K562 (cell line): ENCODE results near the gene OR10D3. TPM values are rescaled to one million over a fixed set of nuclear protein-coding genes. Genes with fewer than 3 reads are reported as not detected.

Source experiments
- ARID4B ChIP-seq: sonication (generic); formaldehyde crosslinking; IDR thresholded peaks from 2 replicates; pipeline ENCODE4 v1.8.0; 2022; ENCODE audit warnings: mild to moderate bottlenecking, missing genetic modification reagents
- ATF6 ChIP-seq: sonication (generic); formaldehyde crosslinking; IDR thresholded peaks from 2 replicates; pipeline ENCODE4 v1.4.0; 2020; ENCODE audit warnings: mild to moderate bottlenecking, missing genetic modification reagents
- BCOR ChIP-seq: fragments of 450-650 bp; IDR thresholded peaks from 2 replicates; pipeline ENCODE4 v1.6.1; 2016
- CBX3 ChIP-seq, 2 experiments: IDR thresholded peaks; 1 replicate in 1 of 2; 2 replicates in 1 of 2; pipeline ENCODE4 v1.6.1; 2012; ENCODE audit warnings: inconsistent platforms in 2 of 2, low read length in 2 of 2, borderline replicate concordance in 1 of 2, control low read depth in 1 of 2
- CC2D1A ChIP-seq: fragments of 450-650 bp; IDR thresholded peaks from 2 replicates; pipeline ENCODE4 v1.6.1; 2017; ENCODE audit warnings: mild to moderate bottlenecking
- CTCFL ChIP-seq: IDR thresholded peaks from 2 replicates; pipeline ENCODE4 v1.6.1; 2011; ENCODE audit warnings: borderline replicate concordance, low read depth, mild to moderate bottlenecking, moderate library complexity, low read length; ENCODE audit not compliant: insufficient read depth, poor library complexity, severe bottlenecking
- FOXK1 ChIP-seq: sonication (generic); formaldehyde crosslinking; IDR thresholded peaks from 2 replicates; pipeline ENCODE4 v1.8.0; 2022; ENCODE audit warnings: missing genetic modification reagents, mild to moderate bottlenecking, borderline replicate concordance
- HDAC2 ChIP-seq: fragments of 450-650 bp; IDR thresholded peaks from 2 replicates; pipeline ENCODE4 v1.6.1; 2016; ENCODE audit warnings: mild to moderate bottlenecking
- JUND ChIP-seq, 2 experiments: IDR thresholded peaks; 2 replicates in 1 of 2; 3 replicates in 1 of 2; pipeline ENCODE4 v1.6.1; 2011; ENCODE audit warnings: borderline replicate concordance in 2 of 2, low read depth in 2 of 2, low read length in 2 of 2, improper control_type of control experiment in 1 of 2, missing biosample characterization in 1 of 2, missing genetic modification characterization in 1 of 2, missing genetic modification reagents in 1 of 2
- NFIC ChIP-seq: fragments of 450-650 bp; IDR thresholded peaks from 2 replicates; pipeline ENCODE4 v1.6.1; 2017; ENCODE audit warnings: mild to moderate bottlenecking, inconsistent platforms
- RAD21 ChIP-seq, 2 experiments: fragments of 250-450 bp in 1 of 2; fragments of 450-650 bp in 1 of 2; sonication (Bioruptor Pico) in 1 of 2; formaldehyde crosslinking in 1 of 2; IDR thresholded peaks in 1 of 2; conservative IDR thresholded peaks in 1 of 2; 2 replicates each; pipeline versions ENCODE4 v1.4.0 to v1.8.0; 2020 to 2022; ENCODE audit warnings: mild to moderate bottlenecking in 2 of 2, moderate library complexity in 1 of 2
- RB1 ChIP-seq: fragments of 450-650 bp; IDR thresholded peaks from 2 replicates; pipeline ENCODE4 v1.6.1; 2017; ENCODE audit warnings: low read depth, mild to moderate bottlenecking
- RCOR1 ChIP-seq, 2 experiments: IDR thresholded peaks; 2 replicates each; pipeline ENCODE4 v1.6.1; 2012; ENCODE audit warnings: low read depth in 2 of 2, low read length in 2 of 2, borderline replicate concordance in 1 of 2, improper control_type of control experiment in 1 of 2
- SMARCA4 ChIP-seq: fragments of 450-650 bp; IDR thresholded peaks from 2 replicates; pipeline ENCODE4 v1.6.1; 2016
- ZBTB9 ChIP-seq: fragments of 450-650 bp; formaldehyde crosslinking; IDR thresholded peaks from 2 replicates; pipeline ENCODE4 v1.4.0; 2020; ENCODE audit warnings: mild to moderate bottlenecking, moderate library complexity
- ZC3H8 ChIP-seq: fragments of 450-650 bp; IDR thresholded peaks from 2 replicates; pipeline ENCODE4 v1.6.1; 2017
- ZNF766 ChIP-seq: fragments of 200-800 bp; sonication (Bioruptor generic); conservative IDR thresholded peaks from 2 replicates; pipeline ENCODE4 v1.6.1; 2016; ENCODE audit warnings: missing genetic modification characterization, missing compliant biosample characterization
- polyA plus RNA-seq, 8 experiments: library from polyadenylated mRNA; depleted of rRNA in 4 of 8; stranded (reverse) in 5 of 8; unstranded in 3 of 8; fragments of >200 nt; fragmentation: Nextera tagmentation in 2 of 8; fragmentation: Illumina TruSeq in 1 of 8; extraction: Ambion mirVana in 2 of 8; extraction: Trizol in 1 of 8; gene quantifications; 2 replicates each; pipeline versions ENCODE4 v1.2.1 to v1.2.3, GENCODE V29; 2011 to 2014; ENCODE audit warnings: inconsistent platforms in 1 of 8, missing spikeins in 1 of 8
- total RNA-seq, 7 experiments: library from RNA; depleted of rRNA in 6 of 7; stranded (reverse); fragments of >200 nt in 6 of 7; fragmentation: Illumina TruSeq in 2 of 7; extraction: Trizol in 2 of 7; gene quantifications; 2 replicates each; pipeline versions ENCODE4 v1.2.1 to v1.2.3, GENCODE V29; 2011 to 2021; ENCODE audit warnings: low replicate concordance in 1 of 7

The OR10D3 gene
- total and polyA plus RNA-seq, 9 of the 15 experiments (the other 6 are each of a cell fraction or from before 2014, with no cell fraction given): 0.07 to 2.9 (median 0.80) TPM; not detected in 1

- peak; percentile 57; the same call in 1 of the 2 replicates for TF ChIP-seq HDAC2
- TF ChIP-seq CBX3 (IDR thresholded peaks at IDR 0.05; ENCODE audit: borderline replicate concordance in 1 of 2, low read length in 2 of 2): peak in 1 of 2 experiments; percentile 53; a peak in 1 of 3 replicates
- TF ChIP-seq ATF6 (CRISPR knock-in tag): 0 out of 2 replicates have a peak, but pooled peaks have one; percentile 22
- 0 out of 2 replicates have a peak, but pooled peaks have one; percentile 12 for TF ChIP-seq RB1
- 0 out of 2 replicates have a peak, but pooled peaks have one; percentile 51 for TF ChIP-seq CC2D1A
- TF ChIP-seq SMARCA4: peak; percentile 39; the same call in 1 of the 2 replicates
- no peak for TF ChIP-seq ARID4B (CRISPR knock-in tag)
- no peak for TF ChIP-seq JUND (IDR thresholded peaks at IDR 0.05; ENCODE audit: borderline replicate concordance, low read depth, low read length)
- TF ChIP-seq JUND (tag; IDR thresholded peaks at IDR 0.05; ENCODE audit: borderline replicate concordance, low read depth, low read length): 0 out of 3 replicates have a peak, but pooled peaks have one; percentile 35
- peak; percentile 79 for TF ChIP-seq NFIC
- TF ChIP-seq BCOR: 0 out of 2 replicates have a peak, but pooled peaks have one; percentile 22
- TF ChIP-seq ZC3H8: 0 out of 2 replicates have a peak, but pooled peaks have one; percentile 46
- TF ChIP-seq RAD21 (CRISPR knock-in tag; conservative IDR thresholded peaks at IDR 0.05 in 1 of 2, IDR thresholded peaks at IDR 0.05 in 1 of 2): peak; percentile 45 to 82; a peak in 3 of 4 replicates
- TF ChIP-seq ZNF766: no peak
- peak in 1 of 2 experiments; percentile 33; a peak in 1 of 4 replicates for TF ChIP-seq RCOR1 (IDR thresholded peaks at IDR 0.05; ENCODE audit: borderline replicate concordance in 1 of 2, low read depth in 2 of 2, low read length in 2 of 2)
- TF ChIP-seq ZBTB9 (CRISPR knock-in tag): no peak
- TF ChIP-seq FOXK1 (CRISPR knock-in tag): no peak
- peak; percentile 20 for TF ChIP-seq CTCFL
Measured at GRCh38 chr11:124195189-124195734, 12.1 kb downstream of the OR10D3 start (continued).
